Measurements from ENCODE around the gene ALMS1. TPM values are rescaled to one million over a fixed set of nuclear protein-coding genes. Genes with fewer than 3 reads are reported as not detected.
"Not testable (repeated sequence)": the region's sequence is repeated elsewhere in the genome, so short reads cannot be mapped to it uniquely, and the experiment has no call there.

Gene ALMS1
- total and polyA plus RNA-seq, 2 of the 8 experiments (the other 6 are each of a cell fraction or from before 2014, with no cell fraction given), result 21.8 to 45.6 TPM

DNA sequence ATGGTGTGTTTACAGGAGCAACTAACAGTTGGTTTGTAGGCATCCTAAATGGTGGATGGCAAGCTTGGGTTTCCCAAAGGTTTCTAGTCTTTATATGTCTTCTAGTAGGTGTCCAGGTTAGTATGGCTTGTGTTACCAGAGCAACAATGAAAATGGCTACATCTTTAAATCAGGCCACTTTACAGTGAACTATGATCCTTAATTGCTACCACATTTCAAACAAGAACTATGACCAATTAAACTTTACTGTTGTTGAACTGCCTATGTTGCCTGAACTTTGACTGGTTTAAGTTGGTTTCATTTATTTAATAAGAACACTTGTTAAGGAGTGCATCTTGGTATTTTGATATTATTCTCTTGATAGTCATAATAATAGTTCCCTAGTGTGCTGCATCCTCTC is 251.3 kb downstream of the ALMS1 start:
- CTCF ChIA-PET (ENCODE audit: partially characterized antibody), result interaction anchor here (0.6 to 1.4 kb wide), 2 partner anchors 17 to 624 kb away, joined by 3 to 6 read pairs; no protein-coding TSS in a partner anchor
- POLR2A ChIA-PET (ENCODE audit: partially characterized antibody); H4K91ac ChIP-seq (replicated peaks; ENCODE audit: insufficient read length, low read length); DNase-seq (ENCODE audit: low read depth in 1 of 2, low spot score in 2 of 2); H2BK5ac ChIP-seq (ENCODE audit: low read depth, low read length); FAIRE-seq; H3K36me3 ChIP-seq (ENCODE audit: control insufficient read depth in 2 of 4, insufficient read depth in 4 of 4, low read length in 3 of 4); H3K79me2 ChIP-seq (ENCODE audit: control insufficient read depth in 1 of 2, insufficient read depth in 2 of 2, low read length in 2 of 2); H2BK15ac ChIP-seq (ENCODE audit: low read length); H2BK20ac ChIP-seq (ENCODE audit: low read length); H3K4ac ChIP-seq (replicated peaks; ENCODE audit: insufficient read length, low read depth, low read length); H2AK5ac ChIP-seq (ENCODE audit: low read depth, low read length); H3K23me2 ChIP-seq (ENCODE audit: low read depth, low read length); H3K9ac ChIP-seq (replicated peaks in 1 of 4; ENCODE audit: extremely low read depth in 1 of 4, low read depth in 3 of 4, low read length in 3 of 4); H3K56ac ChIP-seq (replicated peaks; ENCODE audit: insufficient read length, low read depth, low read length); H3K27ac ChIP-seq (ENCODE audit: low read depth, low read length); H2AFZ ChIP-seq (ENCODE audit: low read length); H4K20me1 ChIP-seq (replicated peaks in 1 of 2; ENCODE audit: control insufficient read depth in 1 of 2, insufficient read depth in 2 of 2, low read length in 2 of 2); H3K23ac ChIP-seq (ENCODE audit: insufficient read length); H3K18ac ChIP-seq (ENCODE audit: extremely low read depth, low read length); H2BK12ac ChIP-seq (ENCODE audit: low read depth, low read length); H2BK120ac ChIP-seq (replicated peaks; ENCODE audit: low read depth, low read length); H3K14ac ChIP-seq (ENCODE audit: insufficient read length); H3K4me2 ChIP-seq (ENCODE audit: insufficient read depth in 1 of 2, low read depth in 2 of 2, low read length in 2 of 2); H3K27me3 ChIP-seq (replicated peaks in 1 of 4; ENCODE audit: control insufficient read depth in 3 of 4, extremely low read depth in 1 of 4, insufficient read depth in 3 of 4, low read length in 3 of 4); H3K4me1 ChIP-seq (replicated peaks in 1 of 4; ENCODE audit: control insufficient read depth in 3 of 4, insufficient read depth in 4 of 4, low read length in 3 of 4); H4K5ac ChIP-seq (ENCODE audit: insufficient read length, low read depth, low read length); H3K4me3 ChIP-seq (ENCODE audit: extremely low read depth in 1 of 4, insufficient read depth in 2 of 4, low read depth in 3 of 4, low read length in 4 of 4); H3K79me1 ChIP-seq (ENCODE audit: low read depth, low read length); H4K8ac ChIP-seq (ENCODE audit: extremely low read depth, insufficient read depth, low read length): not testable (repeated sequence)
- peaks cover 34 to 43% of the 10 kb centered on the region in 2 experiments for H3K9me3 ChIP-seq (ENCODE audit: insufficient read depth in 2 of 2, low read depth in 1 of 2, low read length in 1 of 2)
